Measurements from ENCODE around the gene PLCD4.

The PLCD4 gene

DNA sequence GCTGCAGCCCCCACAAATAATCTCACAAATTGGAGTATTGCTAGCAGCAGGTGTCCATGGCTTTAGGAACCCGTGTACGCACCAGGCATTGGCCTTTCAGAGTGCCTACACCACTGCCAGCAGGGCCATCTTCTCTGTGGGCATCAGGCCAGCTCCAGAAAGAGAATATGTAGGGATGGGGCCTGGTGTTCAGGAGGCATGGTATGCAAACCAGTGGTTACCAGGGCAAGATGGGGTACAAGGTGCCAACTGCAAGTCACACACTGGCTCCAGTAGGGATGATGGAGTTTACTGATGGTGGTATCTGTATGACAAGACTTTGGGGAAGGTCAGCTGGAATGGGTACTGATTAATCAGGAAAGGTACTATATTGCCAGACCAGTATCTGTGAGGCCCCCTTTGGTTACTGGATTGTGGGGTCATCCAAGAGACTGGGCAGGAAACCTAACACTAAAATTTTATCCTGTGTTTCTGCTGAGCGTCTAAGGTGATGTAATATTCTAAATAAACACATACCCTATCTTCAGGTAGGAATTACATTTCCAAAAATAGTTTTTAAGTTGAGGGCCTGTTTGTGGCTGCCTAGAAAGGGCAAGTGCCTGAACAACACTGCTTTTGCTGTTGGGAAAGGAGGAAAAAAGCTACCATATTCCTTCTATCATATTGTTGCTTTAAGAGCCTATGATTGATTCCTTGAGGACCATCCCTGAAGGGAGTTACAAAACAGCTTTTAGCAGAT lies 30.0 kb upstream of the PLCD4 start:
- H3K4me3 ChIP-seq (ENCODE audit: low read depth, low read length), result no peak overlapping the region
- ChIA-PET POLR2A (no interaction called here), CTCF (interaction anchor here (0.7 to 1.9 kb wide), 4 partner anchors 10 to 81 kb away, joined by 3 to 6 read pairs (median 4); partner anchors contain the start of genes BCS1L and ZNF142)
- TF ChIP-seq, protein P1, sequence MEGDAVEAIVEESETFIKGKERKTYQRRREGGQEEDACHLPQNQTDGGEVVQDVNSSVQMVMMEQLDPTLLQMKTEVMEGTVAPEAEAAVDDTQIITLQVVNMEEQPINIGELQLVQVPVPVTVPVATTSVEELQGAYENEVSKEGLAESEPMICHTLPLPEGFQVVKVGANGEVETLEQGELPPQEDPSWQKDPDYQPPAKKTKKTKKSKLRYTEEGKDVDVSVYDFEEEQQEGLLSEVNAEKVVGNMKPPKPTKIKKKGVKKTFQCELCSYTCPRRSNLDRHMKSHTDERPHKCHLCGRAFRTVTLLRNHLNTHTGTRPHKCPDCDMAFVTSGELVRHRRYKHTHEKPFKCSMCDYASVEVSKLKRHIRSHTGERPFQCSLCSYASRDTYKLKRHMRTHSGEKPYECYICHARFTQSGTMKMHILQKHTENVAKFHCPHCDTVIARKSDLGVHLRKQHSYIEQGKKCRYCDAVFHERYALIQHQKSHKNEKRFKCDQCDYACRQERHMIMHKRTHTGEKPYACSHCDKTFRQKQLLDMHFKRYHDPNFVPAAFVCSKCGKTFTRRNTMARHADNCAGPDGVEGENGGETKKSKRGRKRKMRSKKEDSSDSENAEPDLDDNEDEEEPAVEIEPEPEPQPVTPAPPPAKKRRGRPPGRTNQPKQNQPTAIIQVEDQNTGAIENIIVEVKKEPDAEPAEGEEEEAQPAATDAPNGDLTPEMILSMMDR (IDR thresholded peaks at IDR 0.05; ENCODE audit: insufficient read depth, low read length, missing control alignments), result no peak
- no peak for DNase-seq (ENCODE audit: low read depth, low spot score)

DNA sequence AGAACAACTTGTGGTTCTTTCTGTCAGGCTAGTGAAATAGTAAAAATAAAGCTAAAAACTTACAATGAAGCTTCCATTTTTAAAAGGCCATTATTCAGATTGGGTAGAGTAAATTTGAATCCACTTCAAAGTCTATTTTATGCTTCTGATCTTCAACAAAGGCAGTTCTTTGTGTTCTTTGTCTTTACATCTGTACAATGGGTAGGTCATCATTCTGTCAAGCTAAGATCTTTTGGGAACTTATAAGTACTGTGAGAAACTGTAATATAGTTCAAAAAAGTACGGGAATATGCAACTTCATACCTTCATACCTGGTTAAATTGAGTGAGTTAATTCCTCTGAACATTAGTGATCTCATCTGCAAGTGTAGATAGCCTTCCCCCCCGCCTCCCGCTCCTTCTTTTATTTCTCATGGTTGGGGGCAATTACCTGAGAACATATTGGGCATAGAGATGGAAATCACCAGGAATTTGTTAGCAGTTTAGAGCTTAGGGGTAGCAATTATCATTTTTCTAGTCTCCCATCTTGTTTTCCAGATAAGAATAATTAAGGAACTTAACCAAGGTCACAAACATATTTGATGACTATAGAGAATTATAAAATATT lies 29.3 kb upstream of the PLCD4 start:
- POLR2A ChIA-PET, result no interaction called here
- no peak overlapping the region for H3K4me3 ChIP-seq (ENCODE audit: low read depth, low read length)
- CTCF ChIA-PET, result interaction anchor here (0.6 to 1.9 kb wide), 6 partner anchors 9 to 80 kb away, joined by 3 to 6 read pairs (median 4); partner anchors contain the start of genes BCS1L and ZNF142
- TF ChIP-seq, protein P1 (IDR thresholded peaks at IDR 0.05; ENCODE audit: insufficient read depth, low read length, missing control alignments), result no peak
- DNase-seq (ENCODE audit: low read depth, low spot score), result no peak

DNA sequence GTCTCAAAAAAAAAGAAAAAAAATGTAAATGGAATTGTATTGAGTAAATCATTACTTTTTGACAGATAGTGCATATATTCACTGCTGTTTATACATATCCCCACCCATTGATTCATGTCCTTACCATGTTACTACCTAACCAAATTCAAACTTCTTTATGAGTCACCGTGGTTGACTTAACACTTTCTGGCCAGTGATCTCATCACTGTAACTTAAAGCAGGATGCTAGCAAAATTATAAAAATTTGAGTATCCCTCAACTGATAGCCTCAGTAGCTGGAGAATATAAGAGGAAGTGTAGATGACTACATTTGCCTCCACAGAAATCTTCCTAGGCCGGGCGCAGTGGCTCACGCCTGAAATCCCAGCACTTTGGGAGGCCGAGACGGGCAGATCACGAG lies 25.6 kb upstream of the PLCD4 start:
- CTCF ChIA-PET, result no interaction called here
- POLR2A ChIA-PET, result interaction anchor here (1.4 kb wide), 1 partner anchor 11 kb away, joined by 5 read pairs; no protein-coding TSS in a partner anchor
- DNase-seq (ENCODE audit: low read depth, low spot score), result no peak
- TF ChIP-seq, protein P1 (IDR thresholded peaks at IDR 0.05; ENCODE audit: insufficient read depth, low read length, missing control alignments), result no peak
- no peak overlapping the region for H3K4me3 ChIP-seq (ENCODE audit: low read depth, low read length)

DNA sequence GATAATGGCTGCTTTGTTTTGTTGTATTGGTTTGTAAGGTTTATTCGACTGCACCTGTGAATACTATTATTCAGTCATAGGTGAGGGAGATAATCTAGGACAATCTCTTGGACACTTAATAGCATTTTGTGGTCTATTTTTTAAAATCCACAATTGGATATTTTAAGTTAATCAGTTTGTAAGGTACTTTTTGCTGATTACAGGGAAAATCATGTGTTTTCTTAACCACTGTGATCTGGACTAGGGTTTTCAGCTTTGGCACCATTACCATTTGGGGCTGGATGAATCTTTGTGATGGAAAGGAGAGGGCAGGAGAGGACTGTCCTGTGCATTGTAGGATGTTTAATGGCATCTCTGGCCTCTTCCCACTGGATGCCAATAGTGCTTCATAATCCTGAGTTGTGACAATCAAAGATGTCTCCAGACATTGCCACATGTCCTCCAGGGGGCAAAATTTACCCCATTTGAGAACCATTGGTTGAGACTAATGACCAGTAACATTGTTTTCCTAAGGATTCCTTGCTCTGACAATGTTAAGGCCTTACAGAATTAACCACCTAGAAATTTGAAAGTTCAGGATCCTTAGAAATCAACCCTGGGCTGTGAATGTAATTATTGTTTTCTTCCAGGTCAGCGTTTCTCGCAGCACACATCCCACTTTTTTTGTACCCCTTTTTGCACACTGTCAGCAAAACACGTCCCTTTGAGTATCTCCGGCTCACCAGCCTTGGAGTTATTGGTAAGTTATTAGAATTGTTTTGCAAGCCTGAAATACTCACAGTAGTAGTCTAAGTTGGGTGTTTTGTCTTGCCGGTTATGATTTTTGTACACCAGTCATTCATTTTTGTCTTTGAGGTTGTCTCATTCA lies 23.5 kb upstream of the PLCD4 start:
- ChIA-PET CTCF (no interaction called here), POLR2A (no interaction called here)
- DNase-seq (ENCODE audit: low read depth, low spot score), result no peak
- no peak overlapping the region for H3K4me3 ChIP-seq (ENCODE audit: low read depth, low read length)
- TF ChIP-seq, protein P1 (IDR thresholded peaks at IDR 0.05; ENCODE audit: insufficient read depth, low read length, missing control alignments), result no peak

DNA sequence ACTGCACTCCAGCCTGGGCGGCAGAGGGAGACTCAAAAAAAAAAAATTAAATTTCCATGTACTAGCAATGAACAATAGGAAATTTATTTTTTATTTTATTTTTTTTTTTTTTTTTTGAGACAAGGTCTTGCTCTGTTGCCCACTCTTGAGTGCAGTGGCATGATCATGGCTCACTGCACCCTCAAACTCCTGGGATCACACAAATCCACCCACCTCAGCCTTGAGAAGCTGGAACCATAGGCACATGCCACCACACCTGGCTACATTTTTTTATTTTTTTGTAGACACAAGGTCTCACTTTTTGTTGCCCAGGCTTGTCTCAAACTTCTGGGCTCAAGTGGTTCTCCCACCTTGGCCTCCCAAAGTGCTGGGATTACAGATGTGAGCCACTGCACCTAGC lies 22.2 kb upstream of the PLCD4 start:
- POLR2A ChIA-PET, result no interaction called here
- no peak for DNase-seq (ENCODE audit: low read depth, low spot score)
- TF ChIP-seq, protein P1 (IDR thresholded peaks at IDR 0.05; ENCODE audit: insufficient read depth, low read length, missing control alignments), result no peak
- CTCF ChIA-PET, result interaction anchor here (1.5 kb wide), 1 partner anchor 63 kb away, joined by 4 read pairs; no protein-coding TSS in a partner anchor
- H3K4me3 ChIP-seq (ENCODE audit: low read depth, low read length), result no peak overlapping the region
